Inflammatory macrophage treated with lipopolysaccharide for 4 hours (primary cell): Measurements from ENCODE around the gene SIDT2.
"Not testable (repeated sequence)": the region's sequence is repeated elsewhere in the genome, so short reads cannot be mapped to it uniquely, and the experiment has no call there.

Experiments
- DNase-seq: peaks from one replicate; pipeline ENCODE4 v3.0.0-alpha.2; 2020

SIDT2 gene

DNA sequence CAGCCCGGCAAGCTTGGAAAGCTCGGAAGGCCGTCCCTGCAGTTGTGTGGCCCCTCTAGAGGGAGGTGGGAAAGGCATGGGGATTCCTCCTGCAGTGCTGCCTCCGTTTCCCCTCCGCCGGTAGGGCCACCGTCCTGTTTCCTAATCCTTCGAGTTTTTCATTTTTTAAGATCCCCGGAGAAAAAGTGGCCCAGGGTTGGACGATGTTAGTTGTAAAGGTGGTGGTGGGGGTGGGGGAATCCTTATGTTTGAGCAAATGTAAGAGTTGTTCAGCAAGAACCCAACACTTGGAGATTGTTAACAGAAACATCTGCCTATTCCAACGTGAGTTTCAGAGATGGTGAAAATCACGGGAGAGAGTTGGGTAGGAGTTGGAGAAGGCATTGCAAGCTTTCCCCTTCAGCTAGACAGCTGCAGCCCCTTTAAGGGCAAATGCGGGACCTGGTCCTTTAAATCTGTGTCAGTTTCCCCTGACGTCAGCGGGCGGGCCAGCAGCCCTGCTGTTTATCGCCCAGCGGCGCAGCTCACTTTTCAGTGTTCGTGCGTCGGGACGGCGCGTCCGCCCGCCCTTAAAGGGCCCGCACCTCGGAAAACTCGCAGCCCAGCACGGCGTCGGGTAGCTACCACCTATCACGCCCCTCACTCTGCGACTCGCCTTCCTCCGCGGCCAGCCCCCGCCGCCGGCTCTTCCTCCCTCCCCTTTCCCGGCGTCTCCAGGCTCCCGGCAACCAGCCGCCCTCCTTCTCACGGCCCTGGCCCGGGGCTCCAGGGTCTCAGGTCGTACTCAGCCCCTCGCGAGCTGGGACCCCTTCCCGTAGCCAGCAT, at the start of gene SIDT2:
Gene SIDT2, plus strand, starts transcription at position 534 of the 825 bp plus-strand sequence. CDS start 521 bp downstream, outside the sequence.
- DNase-seq: peak; percentile 92

DNA sequence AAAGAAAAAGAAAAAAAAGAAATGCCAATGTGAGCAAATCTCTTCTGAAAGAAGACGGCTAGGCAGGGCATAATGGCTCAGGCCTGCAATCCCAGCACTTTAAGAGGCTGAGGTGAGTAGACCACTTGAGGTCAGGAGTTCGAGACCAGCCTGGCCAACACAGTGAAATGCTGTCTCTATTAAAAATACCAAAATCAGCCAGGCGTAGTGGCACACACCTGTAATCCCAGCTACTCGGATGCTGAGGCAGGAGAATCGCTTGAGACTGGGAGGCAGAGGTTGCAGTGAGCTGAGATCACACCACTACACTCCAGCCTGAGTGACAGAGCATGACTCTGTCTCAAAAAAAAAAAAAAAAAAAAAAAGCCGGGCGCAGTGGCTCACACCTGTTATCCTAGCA, 48.1 kb upstream of the SIDT2 start:
- DNase-seq: not testable (repeated sequence)

DNA sequence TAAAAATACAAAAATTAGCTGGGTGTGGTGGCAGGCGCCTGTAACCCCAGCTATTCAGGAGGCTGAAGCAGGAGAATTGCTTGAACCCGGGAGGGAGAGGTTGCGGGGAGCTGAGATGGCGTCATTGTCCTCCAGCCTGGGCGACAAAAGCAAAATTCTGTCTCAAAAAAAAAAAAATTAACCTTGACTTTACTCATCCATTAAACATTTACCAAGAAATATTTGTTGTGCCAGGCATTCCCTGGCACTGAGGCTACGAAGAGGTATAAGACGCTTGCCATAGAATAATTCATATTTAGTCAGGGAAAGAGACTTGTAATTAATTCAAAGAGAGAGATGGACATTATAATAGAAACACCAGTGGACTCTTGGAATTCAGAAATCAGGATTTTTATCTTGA, 47.7 kb upstream of the SIDT2 start:
- DNase-seq: no peak

DNA sequence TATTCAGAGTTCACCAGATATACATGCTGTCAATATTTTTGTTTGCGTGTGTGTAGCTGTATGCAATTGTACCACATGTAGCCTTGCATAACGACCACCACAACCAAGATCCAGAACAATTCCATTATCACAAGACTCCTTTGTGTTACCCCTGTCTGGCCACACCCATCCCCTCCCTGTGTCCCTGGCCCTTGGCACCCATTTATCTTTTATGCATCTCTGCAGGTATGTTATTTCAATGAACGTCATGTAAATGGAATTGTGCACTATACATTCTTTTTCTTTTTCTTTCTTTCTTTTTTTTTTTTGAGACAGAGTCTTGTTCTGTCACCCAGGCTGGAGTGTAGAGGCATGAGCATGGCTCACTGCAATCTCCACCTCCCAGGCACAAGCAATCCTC, 44.1 kb upstream of the SIDT2 start:
- DNase-seq: no peak

DNA sequence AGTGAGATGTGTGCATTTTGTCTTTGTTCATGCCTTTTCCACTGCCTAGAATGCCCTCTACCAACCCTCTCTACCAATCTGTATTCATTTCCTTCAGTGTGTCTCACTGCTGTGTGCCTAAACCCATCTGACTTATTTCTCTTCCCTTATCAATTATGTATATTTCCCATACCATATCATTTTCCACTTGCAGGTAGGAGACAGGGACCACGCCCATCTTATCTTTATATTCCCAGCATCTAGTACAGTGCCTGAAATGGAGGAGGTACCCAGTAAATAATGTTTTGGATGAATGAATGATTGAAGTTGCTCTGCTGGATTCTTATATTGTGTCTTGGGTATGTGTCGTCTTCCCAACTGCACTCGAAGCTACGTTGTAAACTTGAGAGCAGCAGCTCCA, 43.6 kb upstream of the SIDT2 start:
- not testable (repeated sequence) for DNase-seq

DNA sequence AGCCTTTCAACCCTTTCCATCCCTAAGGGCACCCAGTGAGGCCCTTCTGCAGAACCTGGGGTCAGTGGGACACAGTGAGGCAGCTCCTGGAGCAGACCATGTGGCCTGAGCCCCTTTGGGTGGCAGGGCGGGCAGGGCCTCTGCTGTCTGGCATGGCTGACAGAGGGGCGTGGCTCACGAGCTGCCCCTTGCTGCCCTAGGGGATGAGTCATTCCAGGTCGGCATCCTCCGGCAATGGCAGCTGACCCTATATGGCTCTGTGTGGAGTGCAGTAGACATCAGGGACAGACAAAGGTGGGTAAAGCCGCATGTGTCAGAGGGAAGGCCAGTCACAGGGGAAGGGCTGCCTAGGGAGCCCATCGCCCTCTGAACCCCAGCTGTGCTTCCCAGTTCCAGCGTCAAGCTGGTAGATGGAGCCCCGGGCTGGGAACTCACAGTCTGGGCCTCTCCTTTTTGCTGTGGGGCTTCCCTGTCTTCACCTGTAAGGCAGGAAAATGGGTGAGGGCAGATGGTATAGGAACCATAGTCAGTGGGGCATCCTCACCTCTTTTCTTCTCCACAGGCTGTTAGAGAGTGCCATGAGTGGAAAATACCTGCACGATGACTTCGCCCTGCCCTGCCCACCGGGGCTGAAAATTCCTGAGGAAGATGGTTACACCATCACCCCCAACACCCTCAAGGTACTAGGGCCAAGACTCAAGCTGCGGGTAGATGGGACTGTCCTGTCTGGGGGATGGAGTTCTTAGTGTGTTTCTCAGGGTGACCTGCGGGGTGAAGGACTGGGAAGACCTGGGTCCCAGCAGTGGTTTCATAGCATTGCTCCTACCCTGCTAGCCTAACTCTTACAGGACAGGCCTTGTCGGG, 41.1 kb upstream of the SIDT2 start:
- not testable (repeated sequence) for DNase-seq

DNA sequence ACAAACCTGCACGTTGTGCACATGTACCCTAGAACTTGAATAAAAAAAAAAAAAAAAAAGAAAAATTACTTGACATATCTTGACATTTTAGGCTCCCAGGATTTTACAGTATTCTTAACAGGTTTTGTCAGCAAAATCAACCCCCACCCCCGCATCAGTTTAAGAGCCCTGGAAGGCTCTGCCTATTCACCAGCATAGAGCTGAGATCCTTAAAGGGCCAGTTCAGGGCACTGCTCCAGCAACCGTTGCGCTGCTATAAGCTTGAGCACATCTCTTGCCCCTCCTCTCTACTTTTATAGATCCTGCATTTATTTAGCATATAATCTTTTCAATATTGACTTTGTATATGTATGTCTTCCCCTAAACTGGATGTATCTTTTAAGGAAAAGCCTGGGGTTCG, 35.2 kb upstream of the SIDT2 start:
- DNase-seq: peak; percentile 29

DNA sequence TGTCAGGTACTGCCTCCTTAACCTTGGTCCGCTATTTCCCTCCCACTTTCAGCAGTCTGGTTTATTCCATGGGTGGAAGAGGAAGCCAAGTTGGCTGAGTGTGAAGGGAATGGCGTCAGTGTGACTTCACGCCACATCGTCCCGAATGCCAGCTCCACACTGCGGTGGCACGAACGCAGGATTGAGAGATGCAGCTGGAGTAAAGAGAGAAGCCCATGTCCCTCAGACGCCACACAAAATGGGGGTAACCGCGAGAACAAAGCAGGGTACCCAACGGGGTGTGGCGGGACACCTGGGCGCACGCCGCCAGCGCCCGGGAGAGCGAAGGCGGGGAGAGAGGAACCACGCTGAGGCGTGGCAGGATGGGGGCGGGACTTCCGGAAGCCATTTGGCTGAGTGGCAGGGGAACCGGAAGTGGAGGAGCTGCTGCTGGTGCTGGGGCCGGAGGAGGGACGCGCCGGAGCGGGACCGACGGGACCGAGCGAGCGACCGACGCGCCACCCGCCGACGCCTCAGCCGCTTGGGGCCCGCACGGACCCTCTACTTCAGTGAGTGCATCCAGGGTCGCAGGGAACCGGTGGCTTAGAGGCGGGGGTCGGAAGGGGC, 34.6 kb upstream of the SIDT2 start, which contains the start of gene PAFAH1B2:
Gene PAFAH1B2, plus strand, starts transcription at position 417 of the 606 bp plus-strand sequence. CDS start 8,161 bp downstream, outside the sequence.
- DNase-seq: peak; percentile 97

DNA sequence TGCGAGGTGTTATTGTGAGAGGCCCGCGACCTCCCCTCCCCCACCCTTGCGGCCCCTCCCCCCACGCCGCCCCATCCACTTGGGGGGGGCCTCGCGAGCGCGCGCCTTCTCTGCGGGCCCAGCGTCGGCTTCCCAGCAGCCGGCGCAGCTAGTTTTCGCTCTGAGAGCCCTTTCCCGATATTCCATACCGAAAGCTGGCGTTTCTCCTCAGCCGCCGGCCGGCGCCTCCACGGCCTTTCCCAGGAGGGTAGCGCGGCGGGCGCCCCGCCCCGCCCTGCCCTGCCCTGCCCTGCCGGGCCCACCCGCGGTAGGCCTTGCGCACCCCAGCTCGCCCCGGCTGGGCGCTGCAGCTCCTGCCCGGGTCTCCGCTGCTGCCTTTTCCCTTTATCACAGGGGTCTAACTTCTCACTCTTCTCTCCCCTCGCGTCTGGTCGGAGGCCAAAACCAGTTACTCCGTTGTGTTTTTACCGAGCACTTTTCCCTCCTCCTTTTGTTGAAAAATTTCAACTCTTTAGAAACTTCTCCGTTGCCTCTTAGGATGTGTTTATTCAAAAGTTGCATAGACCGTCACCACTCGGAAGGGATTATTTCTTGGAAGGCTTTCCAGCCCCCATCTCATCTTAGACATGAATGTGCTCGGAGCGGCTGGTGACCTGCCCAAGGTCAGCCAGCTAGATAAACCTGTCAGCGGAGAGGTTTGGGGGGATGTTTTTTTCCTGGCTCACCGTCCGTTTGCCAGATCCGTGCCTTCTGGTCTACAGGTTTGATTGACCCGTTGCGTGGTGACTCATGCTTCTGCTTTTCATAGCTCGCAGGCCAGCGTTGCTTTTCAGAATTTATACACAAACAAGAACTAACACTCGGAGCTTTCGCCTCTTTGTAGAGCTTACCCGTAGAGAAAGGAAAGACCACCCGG, 33.8 kb upstream of the SIDT2 start:
- peak; percentile 77 for DNase-seq

DNA sequence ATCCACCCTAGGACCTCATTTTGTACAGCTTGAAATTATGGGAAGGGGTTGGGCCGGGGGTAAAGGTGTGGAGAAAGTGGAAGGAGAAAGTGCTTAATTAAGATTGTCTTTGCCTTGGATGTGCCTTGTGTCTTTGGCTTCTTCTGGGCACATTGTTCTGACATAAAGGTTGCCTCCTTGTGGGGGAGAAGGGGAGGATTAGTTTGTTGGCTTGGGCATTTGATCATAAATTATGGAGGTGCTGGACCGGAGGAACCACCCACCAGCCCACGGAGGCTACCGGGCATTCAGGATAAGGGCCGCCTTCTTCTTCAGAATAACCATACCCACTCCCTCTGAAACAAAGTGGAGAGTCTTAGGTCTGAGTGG, 33.2 kb upstream of the SIDT2 start:
- DNase-seq: peak; percentile 24

DNA sequence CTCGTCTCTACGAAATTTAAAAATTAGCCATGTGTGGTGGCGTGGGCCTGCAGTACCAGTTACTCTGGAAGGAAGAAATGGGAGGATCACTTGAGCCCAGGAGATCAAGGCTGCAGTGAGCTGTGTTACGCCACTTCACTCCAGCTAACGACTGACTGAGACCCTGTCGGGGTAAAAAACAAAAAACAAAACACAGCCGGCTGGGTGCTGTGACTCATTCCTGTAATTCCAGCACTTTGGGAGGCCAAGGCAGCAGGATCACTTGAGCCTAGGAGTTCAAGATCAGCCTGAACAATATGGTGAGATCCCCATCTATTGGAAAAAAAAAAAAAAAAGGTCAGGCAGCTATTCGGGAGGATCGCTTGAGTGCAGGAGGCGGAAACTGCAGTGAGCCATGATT, 32.0 kb upstream of the SIDT2 start:
- DNase-seq: no peak

DNA sequence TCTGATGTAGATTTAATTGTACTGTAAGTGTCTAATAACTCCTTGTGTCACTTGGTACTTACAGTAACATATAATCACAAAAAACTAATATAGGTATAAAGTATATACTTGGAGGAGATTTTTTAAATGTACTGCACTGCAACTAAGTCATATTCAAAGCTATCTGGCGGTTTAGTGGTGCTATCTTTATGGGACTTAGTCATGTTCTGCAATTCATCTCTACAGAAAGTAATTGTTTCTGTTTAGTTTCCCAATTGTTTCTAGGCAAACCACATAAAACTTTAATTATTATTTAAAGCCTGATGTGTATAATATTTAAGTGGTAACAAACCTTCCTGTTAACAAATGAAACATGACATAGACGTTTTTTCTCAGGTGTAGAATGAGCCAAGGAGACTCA, 26.5 kb upstream of the SIDT2 start:
- DNase-seq: no peak

DNA sequence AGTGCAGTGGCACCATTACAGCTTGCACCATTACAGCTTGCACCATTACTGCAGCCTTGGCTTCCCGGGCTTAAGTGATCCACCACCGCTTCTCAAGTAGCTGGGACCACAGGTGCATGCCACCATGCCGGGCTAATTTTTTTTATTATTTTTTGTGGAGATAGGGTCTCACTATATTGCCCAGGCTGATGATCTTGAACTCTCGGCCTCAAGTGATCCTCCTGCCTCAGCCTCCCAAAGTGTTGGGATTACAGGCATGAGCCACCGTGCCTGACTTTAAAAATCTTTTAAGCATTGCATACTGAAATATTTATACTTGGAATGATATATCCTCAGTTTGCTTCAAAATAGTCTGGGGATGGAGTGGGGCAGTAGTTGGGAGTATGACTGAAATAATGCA, 24.1 kb upstream of the SIDT2 start:
- DNase-seq: no peak

DNA sequence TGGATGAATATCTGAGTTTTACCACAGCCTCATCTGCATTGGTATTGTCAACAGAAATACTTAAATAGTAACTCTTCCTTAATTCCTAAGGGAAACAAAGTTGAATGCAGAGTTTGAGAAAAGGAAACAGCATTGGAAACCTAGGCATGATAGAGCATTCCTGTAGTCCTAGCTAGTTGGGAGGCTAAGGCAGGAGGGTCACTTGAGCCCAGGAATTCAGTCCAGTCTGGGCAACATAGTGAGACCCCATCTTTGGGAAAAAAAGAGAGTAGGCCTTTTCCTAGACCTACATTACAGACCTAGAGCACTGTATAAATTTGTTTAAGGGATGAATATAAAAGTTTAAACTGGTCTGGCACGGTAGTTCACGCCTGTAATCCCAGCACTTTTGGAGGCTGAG, 21.0 kb upstream of the SIDT2 start:
- no peak for DNase-seq

DNA sequence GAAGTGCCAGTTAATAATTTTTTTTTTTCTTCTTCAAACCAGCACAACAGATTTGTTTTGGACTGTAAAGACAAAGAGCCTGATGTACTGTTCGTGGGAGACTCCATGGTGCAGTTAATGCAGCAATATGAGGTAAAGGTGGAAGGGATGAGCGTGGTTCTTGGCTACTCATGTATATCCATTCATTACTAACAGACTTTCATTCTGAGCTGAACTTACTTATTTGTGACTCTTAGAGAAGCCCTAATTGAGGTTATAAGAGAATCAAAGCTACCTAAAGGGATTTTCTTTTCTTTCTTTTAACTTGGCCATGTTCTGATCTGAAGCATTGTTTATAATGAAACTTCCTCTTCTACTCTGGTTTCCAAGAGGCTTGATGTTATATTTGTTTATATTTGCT, 18.7 kb upstream of the SIDT2 start:
- DNase-seq: no peak

DNA sequence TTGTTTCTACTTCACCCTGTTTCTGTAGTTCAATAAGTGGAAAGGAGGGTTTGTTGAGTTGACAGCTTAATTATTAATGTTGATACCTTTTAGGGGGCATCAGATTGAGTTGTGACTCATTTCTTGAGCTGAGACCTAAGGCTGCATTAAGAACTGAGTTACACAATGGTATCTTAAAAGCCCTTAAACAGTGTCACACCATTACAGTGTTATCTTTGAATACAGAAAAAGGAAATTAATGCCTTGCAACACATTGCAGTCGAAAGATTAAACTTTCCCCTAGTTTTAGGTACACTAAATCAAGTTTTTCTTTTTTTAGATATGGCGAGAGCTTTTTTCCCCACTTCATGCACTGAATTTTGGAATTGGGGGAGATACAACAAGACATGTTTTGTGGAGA, 17.7 kb upstream of the SIDT2 start:
- DNase-seq: no peak

DNA sequence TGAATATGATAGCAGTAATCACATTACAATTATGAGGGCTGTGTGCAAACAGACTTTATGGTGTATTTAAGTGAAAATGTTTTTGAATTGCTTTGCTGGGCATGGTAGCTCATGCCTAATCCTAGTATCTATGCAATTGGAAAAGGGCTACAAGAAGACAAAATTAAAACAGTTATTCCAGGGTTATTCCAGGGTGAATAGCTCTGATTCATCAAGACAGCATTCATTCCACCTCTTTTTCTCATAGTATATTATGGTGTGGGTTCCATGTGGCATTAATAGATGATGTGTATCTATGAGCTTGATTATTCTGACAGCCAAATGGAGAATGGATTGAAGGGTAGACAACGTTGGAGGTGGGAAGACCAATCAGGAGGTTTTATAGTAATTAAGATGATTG, 12.1 kb upstream of the SIDT2 start:
- no peak for DNase-seq

DNA sequence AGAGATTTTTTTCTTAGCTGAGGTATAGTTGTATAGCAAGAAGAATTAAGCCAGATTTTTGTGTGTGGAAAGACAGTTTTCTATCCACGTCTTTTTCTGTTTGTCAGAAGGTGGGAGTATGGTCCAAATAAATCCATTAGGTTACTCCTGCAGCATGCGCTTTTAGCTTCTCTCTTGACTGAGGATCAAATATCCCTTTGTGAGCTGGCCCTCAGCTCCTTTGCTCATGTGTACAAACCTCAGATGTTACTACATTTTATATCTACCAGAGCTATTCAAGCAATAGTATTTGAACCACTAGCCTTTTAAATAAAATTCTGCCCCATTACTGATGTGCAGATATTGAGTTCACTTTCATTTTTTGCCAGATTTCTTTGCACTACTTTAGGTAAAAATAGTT, 8.8 kb upstream of the SIDT2 start:
- no peak for DNase-seq

DNA sequence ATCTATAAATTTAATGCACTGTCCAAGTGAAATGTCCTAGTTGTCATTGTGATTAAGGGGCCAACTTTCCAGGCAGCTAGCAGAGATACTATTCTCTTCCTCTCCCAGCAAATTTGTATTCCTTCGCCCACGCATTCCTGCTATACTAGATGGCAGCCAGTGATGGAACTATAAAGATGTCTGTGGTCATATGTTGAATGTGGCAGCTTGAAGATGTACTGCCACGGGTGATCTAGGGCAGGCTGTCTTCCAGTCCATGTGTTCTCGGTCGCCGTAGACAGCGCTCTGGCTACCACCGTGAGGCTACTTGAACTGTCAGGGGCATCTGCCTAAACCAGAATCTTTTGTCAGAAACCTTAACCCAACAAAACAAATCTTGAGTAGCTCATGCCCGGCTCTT, 8.3 kb upstream of the SIDT2 start:
- DNase-seq: no peak

DNA sequence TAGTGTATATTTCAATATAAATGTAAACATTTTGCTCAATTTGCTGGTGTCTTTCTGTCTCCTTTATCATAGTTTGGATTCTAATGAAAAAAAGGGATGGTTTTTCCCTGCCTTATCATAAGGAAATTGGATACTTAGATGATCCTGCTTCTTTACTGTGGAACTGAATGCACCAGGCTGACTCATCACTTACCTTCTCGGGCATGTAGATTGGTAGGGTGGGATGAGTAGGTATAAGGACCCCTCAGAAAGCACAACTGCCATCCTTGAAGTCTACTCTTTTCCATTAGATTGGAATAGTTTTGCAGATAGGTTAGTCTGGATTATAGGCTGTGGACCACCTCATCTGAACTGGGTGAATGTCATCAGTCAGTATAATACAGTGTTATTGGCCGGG, 7.5 kb upstream of the SIDT2 start:
- no peak for DNase-seq

DNA sequence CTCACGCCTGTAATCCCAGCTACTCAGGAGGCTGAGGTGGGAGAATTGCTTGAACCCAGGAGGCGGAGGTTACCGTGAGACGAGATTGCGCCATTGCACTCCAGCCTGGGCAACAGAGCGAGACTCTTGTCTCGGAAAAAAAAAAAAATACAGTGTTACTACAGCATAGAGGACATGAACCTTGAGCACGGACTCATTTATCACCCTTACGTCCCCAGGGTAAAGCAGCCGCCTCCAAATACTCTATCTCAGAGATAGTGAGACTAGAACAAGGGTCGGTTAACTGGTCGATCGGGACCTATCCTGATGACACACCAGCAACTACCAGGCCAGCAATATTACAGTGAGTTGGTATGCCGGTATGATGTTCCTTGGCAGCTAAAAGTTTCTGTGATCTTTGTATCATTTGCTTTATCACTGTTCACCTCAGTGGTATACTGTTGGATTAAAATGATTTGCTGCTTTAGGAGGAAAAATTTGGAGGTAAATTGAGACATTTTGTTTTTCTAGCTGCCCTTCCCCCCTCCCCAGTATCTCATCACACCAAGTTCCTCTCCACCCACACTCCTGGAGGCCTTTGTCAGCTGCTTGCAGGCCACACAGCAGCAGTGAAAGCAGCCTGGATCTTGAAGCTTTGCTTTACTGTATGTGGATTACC, 7.0 kb upstream of the SIDT2 start:
- DNase-seq: peak; percentile 91
